ENCODE measurements around the gene SLC16A3. TPM values are rescaled to one million over a fixed set of nuclear protein-coding genes. Genes with fewer than 3 reads are reported as not detected.
"Not testable (repeated sequence)": the region's sequence is repeated elsewhere in the genome, so short reads cannot be mapped to it uniquely, and the experiment has no call there.

SLC16A3 gene
- total RNA-seq, result 100 to 1,000 TPM; 115 to 130 TPM

DNA sequence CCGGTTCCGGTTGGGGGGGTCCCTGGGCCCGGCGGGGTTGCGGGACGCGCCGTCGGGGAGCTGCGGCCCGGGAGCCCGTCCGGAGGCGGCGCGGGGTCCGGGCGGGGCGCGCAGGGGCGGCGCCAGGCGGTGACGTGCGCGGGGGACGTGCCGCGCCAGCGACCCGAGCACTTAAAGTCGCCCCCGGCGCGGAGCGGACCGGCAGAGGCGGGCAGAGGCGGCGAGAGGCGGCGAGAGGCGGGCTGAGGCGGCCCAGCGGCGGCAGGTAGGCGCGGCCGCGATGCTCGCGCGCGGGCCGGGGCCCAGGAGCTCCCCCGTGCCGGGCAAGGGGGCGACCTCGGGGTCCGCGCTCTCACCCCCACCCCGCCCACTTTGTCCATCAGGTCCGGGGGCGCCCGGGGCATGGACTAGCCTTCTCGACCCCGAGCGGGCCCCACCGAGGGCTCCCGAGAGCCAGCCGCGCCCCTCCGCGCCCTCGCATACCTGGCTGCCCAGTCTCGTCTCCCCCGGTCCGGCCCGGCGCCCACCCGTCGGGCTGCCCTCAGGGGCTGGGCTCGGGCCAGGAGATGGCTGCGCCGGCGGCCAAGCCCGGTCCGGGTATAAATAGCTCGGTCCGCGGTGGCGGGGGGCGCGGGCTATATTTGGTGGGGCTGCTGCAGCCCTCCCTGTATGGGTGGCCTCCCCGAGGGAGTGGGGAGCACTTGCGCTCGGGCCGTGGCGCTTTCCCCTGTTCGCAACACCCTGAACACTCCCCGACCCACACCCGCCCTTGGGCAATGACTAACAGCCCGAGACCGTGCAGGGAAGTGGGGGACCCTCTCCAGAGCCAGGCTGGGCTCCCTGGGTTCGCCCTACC, at the start of gene SLC16A3:
Gene SLC16A3 (plus strand): TSS at position 201 of the 856 bp plus-strand sequence. CDS start 6,967 bp downstream, outside the sequence.
- POLR2A ChIA-PET, result interaction anchor here (0.7 to 2.5 kb wide), 9 partner anchors 9 to 88 kb away, joined by 3 to 11 read pairs (median 5); partner anchors contain the start of genes CD7 and CSNK1D

DNA sequence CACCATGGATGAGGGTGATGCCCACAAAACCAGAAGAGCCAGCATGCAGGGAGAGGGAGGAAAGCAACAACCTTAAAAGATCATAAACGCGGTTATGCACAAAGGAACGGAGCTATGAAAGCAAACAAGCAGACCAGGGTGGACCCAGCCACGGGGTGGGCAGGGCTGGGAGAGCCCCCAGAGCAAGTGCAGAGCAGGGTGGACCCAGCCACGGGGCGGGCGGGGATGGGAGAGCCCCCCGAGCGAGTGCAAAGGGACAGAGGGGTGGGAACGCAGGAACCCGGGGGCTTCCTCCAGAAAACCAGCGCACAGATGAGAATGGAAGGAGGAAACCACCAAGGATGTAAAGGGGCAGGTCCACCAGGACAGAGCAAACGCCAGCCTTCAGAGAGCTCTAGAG, 49.4 kb upstream of the SLC16A3 start:
- ChIA-PET POLR2A (no interaction called here), CTCF (no interaction called here)

More for the DNA sequence above, at the start of gene SLC16A3:
- CTCF ChIA-PET, result interaction anchor here (0.6 to 1.5 kb wide), 5 partner anchors 13 to 518 kb away, joined by 3 to 6 read pairs (median 4); no protein-coding TSS in a partner anchor

DNA sequence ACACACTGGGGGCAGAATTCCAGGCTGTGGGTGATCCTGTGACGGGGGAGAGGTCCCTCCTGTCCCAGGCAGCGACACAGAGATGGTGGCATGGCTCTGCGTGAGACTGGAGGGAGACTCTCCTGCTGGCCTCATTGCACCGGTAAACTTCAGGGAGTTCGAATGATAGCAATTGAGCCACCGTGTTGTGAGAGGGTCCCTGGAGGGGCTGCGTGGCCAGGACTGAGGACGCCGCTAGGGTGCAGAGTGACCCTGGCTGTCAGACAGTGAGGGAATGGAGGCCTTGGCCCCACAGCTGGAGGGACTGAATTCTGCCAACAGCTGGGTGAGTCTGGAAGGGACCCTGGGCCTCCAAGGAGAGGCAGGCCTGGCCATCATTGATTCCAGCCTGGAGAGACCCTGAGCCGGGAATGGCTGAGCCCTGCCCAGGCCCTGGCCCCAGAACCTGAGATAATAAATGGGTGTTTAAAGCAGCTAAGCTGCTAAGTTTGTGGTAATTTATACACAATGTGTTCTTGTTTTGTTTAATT, 48.8 kb upstream of the SLC16A3 start:
- POLR2A ChIA-PET, result no interaction called here
- CTCF ChIA-PET, result no interaction called here

DNA sequence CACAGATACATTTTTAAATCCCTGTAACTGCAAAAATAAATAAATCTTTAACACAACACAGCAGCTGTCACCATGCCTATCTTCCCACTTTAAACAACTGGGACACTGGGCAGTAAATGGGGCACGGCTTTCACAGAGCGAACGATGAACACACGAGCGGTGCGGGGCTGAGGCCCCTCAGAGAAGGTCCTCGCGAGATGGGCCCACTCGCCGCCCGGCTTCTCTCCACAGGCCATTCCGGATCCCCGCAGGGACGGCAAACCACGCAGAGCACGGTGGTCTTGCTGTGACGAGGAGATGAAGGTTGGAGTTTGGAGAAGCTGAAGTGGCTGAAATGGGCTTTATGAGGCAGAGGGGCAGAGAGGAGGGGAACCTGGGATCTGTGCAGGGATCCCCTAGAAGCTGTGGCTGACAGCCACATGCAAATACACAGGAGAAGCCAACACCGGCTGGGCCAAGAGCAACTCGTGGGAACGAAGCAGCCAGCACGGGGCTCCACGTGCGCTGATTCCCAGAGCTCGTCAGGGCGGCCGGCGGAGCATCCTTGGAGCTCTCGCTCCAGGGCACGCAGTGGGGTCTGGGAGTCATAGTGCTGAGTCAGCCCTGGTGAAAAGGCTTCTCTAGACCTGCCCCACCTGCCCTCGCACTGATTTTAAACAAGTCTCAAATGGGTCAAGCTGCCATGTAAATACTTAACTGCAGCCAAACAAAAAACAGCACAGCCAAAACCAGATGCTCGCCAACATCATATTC, 47.9 kb upstream of the SLC16A3 start:
- POLR2A ChIA-PET, result no interaction called here

DNA sequence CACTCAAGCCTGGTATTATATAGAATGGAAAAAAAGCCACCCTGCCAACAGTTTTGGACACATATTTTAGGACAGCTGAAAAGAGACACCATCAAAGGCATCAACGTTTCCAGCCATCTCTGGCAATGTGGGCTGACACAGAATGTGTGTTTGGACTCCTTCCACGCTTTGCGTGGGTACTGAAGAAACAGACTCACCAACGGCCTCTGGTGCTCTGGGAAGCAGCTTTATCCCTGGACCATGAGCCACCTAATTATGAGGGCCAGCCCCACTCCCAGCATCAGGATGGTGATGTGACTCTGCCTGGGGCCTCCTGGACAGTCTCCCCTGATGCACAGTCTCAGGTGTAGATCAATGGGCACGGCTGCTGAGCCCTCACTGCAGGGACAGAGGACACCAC, 44.1 kb upstream of the SLC16A3 start:
- POLR2A ChIA-PET, result no interaction called here
- CTCF ChIA-PET, result no interaction called here

More for the DNA sequence above, 47.9 kb upstream of the SLC16A3 start:
- CTCF ChIA-PET, result no interaction called here

DNA sequence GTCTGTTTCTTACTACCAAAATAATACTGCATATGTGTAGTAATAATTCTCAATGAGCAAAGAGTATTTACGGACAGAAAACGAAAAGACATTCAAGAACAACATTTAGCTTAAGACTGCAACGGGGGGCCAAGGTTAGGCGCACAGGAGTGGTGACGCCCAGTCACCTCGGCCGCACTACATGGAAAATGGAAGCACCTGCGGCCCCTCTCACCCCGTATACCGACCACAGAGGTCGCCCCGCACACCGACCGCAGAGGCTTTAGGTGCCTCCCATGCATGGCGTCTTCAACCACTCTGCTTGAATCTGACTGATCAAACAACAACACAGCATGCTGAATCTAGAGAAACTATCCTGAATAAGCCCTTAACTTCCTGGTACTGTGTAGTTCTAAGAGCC, 42.6 kb upstream of the SLC16A3 start:
- ChIA-PET POLR2A (no interaction called here), CTCF (interaction anchor here (2.1 kb wide), 1 partner anchor 32 kb away, joined by 5 read pairs; no protein-coding TSS in a partner anchor)

DNA sequence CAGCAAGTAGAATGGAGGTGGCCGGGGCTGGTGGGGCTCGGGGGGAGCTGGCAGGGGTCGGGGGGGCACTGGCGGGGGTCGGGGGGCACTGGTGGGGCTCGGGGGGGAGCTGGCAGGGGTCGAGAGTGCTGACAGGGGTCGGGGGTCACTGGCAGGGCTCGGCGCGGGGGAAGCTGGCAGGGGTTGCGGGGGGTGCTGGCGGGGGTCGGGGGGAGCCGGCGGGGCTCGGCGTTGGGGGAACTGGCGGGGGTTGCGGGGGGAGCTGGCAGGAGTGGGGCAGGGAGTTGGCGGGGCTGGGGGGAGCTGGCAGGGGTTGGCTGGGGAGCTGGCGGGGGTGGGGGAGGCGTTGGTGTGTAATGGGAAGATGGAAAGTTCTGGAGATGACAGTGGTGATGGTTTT, 41.3 kb upstream of the SLC16A3 start:
- ChIA-PET POLR2A (interaction anchor here (0.5 kb wide), 1 partner anchor 237 kb away, joined by 3 read pairs; no protein-coding TSS in a partner anchor), CTCF (interaction anchor here (2.1 kb wide), 1 partner anchor 33 kb away, joined by 5 read pairs; no protein-coding TSS in a partner anchor)

DNA sequence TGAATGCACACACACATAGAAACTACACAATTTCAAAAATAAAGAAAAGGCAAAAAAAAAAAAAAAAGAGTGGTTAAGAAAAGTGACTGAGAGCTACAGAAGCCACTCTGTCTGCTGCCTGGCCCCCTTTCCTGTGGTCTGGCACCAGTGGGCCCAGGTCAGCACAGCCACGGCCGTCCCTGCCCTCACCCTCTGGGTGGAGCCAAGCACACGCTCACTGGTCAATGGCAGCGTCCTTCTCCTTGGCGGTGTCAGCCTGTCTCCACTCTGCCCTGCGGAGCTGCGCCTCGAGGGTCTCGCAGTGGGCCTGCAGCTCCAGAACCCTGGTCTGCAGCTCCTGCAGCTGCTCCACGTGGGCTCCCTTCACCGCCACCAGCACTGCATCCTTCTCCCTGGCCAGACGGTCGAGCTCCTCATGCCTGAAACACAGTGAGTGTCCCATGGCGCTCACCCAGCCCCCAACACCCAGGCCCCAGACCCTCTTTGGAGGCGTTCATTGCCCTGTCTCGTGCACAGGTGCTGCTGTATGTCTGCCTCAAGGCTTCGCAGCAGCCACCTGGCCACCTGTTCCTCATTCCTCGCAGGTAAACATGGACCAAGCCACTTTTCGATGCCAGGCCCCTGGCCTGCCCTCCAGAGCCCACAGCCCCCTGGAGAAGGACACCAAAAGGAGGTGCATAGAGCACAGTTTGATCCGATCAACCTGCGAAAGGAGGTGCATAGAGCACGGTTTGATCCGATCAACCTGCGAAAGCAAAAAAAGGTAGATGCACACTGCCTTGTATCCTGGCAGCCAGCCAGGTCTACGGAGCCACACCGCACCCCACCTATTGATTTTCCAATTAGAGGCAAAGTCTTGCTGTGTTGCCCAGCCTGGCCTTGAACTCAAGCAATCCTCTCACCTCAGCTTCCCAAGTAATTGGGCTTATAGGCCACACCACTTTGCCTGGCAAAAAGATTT, 40.6 kb upstream of the SLC16A3 start:
- ChIA-PET CTCF (interaction anchor here (2.1 kb wide), 1 partner anchor 34 kb away, joined by 5 read pairs; no protein-coding TSS in a partner anchor), POLR2A (no interaction called here)

DNA sequence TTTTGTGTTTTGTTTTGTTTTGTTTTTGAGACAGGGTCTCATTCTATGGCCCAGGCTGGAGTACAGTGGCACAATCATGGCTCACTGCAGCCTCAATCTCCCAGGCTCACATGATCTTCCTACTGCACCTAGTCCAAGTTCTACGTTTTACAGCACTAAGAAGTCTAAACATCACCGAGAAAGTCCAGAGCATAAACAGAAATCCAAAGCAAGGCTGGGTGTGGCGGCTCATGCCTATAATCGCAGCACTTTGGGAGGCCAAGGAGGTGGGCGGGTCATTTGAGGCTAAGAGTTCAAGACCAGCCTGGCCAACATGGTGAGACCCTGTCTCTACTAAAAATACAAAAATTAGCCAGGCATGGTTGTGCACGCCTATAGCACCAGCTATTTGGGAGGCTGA, 35.8 kb upstream of the SLC16A3 start:
- CTCF ChIA-PET, POLR2A ChIA-PET: not testable (repeated sequence)

DNA sequence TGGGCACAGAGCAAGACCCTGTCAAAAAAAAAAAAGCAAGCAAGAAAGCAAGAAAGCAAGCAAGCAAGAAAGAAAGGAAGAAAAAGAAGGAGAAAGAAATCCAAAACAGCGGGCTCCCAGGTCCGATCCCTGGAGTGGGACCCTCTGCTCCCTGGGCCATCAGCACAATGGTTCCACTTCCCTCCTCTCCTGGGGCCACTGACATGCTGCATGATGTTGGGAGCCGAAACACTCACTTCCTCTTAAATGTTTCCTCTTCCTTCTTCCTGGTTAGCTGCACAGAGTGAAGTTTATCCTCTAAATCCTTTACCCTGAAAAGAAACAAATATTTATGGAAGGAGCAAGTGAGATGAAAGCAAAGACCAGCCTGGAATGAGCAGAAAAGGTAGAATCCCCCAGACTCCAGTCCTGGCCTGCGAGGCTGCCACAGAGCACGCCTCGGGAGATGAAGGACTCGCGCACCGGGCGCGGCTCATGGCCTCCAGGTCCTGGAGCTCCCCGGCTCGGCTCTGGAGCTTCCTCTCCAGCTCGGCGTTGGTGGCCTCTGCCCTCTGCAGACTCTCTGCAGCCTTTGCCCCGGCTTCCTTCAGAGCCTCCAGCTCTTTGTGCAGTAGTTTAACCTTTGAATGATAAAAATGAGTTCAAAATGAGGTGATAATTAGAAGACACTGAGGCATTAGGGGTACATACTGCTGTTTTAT, 35.2 kb upstream of the SLC16A3 start:
- POLR2A ChIA-PET, result interaction anchor here (0.6 kb wide), 1 partner anchor 163 kb away, joined by 4 read pairs; no protein-coding TSS in a partner anchor
- CTCF ChIA-PET, result interaction anchor here (0.7 kb wide), 1 partner anchor 155 kb away, joined by 3 read pairs; no protein-coding TSS in a partner anchor

DNA sequence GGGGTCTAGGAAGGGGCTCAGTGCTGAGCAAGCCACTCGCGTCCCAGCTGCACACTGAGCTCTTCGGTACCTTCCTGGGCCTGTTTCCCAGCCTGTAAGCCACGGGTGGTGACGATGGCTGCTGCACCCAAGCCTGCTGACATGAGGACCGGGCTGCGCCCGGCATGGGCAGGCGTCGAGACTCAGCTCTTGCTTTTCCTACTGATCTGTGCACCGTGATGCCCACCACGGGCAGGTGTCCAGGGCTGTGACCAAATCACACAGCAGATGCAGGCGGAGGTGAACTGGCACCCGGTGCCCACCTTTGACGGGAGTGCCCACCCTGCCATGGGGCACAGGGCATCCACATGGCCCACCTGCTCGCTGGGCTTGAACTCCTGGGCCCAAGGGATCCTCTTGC, 34.1 kb upstream of the SLC16A3 start:
- CTCF ChIA-PET, result no interaction called here
- POLR2A ChIA-PET, result no interaction called here

DNA sequence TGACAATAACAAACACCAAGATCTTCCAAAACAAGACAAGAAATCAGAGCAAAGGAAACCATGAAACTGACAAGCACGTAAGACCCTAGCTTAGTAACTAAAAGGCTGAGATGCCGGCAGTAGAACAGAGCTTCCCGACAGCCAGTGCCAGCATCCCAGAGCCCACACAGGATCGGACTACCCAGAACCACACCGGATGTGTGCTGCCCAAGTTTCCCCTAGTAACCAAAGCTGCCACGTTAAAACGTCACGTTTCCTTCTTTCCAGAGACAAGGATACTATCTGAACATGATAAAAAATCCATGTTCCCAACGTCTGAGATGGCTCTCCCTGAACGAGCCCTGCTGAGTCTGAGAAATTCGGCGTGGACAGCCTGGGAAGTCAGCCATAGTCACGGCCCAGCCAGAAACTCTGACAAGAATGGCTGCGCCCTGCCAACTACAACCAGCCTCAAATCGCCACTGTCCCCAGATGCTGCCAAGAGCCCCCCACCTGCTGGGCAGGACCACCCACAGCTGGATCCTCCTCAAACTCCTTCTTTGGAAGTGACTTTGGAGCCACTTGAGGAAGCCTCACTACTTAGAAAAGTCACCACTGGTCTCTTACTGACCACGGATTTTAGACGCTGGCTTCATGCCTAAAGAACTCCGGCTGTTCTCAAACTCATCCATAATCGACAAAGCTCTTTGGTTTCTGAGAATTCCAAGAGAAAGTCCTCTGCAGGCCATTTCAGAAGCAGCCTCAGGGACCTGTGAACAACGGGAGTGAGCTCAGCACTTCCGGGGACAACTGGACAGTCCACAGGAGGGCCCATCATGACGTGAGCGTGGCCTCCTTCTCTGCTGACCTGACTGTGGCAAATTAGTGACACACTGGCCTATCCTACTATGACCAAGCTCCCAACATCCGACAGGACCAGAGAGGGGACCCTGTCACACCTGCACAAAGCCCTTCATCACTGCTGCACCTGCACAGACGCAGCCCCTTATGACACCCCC, 32.9 kb upstream of the SLC16A3 start:
- ChIA-PET POLR2A (no interaction called here), CTCF (interaction anchor here (1.2 kb wide), 1 partner anchor 10 kb away, joined by 5 read pairs; no protein-coding TSS in a partner anchor)

DNA sequence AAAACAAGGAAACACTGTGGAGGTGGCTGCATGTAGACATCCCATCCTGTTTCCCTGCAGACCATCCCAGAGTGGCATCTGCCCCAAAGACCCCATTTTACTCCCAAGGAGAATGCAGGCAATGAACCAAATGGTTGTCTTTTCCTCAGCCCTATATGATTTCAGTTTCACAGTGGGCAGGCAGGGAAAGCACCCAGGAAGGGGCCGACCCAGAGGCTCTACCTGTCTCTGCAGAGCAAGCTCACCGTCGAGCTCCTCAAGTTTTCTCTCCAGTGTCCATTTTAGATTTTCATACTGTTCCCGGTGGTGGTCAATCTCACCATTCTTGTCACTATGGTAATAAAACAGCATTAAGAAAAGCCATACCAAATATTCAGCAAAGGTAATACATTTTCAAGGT, 30.8 kb upstream of the SLC16A3 start:
- ChIA-PET POLR2A (interaction anchor here (0.6 kb wide), 1 partner anchor 224 kb away, joined by 3 read pairs; no protein-coding TSS in a partner anchor), CTCF (no interaction called here)

DNA sequence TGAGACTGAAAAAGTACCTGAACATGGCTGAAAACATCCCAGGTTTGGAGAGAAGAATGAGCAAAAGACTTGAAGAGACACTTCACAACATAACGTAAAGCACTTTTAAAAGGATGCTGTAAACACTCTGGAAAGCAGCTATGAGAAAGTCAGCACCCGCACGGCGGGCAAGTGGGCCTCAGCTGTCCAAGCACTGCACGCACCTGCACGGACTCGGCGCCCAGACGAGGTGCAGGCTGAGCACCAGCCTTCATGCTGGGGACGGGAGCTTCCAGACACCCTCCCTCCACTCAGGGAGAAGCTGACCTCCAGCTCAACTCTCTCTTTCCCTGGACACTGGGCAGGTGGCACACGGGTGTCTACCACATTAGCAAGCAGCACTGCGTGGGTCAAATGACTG, 29.3 kb upstream of the SLC16A3 start:
- CTCF ChIA-PET, result interaction anchor here (0.7 kb wide), 1 partner anchor 35 kb away, joined by 3 read pairs; no protein-coding TSS in a partner anchor
- POLR2A ChIA-PET, result no interaction called here

DNA sequence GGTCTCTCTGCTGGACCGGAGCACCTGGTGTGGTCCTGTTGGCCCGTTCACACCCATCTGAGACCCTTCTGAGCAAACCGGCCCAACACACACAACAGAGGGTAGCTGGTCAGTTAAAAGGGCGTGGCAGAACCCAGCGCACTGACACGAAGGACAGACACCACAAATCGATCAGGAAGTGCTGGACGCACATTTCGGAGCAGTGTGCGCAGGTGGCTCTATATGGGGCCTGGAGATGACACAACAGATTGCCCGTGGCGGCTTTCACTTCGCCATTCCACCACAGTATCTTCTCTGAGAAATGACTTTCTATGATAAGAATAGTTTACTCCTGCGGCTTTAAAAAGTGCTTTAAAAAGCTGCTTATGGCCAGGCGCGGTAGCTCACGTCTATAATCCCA, 28.7 kb upstream of the SLC16A3 start:
- ChIA-PET POLR2A (interaction anchor here (0.9 to 1.3 kb wide), 2 partner anchors 12 to 30 kb away, joined by 3 to 4 read pairs; partner anchors contain the start of gene CCDC57), CTCF (interaction anchor here (1.2 to 1.5 kb wide), 2 partner anchors 36 to 67 kb away, joined by 4 read pairs; no protein-coding TSS in a partner anchor)

DNA sequence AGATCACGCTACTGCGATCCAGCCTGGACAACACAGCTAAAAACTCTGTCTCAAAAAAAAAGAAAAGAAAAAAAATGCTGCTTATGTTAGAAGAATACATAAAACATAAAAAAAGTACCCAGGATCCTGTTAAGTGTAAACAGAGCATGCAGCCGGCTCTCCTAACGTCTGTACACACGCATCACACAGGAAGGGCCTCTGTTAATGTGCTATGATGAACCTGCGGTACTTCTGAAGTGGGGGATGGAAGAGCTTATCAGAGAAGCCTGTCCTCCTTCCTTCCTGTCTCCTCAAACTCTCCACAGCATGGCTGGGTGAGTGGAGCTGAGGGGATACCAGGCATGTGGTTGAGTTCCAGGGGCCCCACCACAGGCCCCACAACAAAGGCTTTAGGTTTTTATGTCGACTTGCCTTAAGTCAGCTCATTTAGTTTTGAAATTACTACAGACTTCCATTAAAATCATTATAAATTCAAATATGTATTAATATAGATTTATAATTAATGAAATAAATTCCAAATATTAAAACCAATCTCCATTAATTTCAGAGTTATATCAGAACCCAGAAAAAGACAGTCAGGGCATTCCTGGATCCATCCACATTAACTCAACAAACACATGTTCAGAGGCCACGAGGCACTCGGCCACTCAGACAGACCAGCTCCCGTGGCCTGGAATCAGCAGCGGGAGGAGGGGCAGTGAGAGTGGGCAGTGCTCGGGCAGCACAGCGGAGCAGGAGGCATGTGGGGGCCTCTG, 27.9 kb upstream of the SLC16A3 start:
- POLR2A ChIA-PET, result interaction anchor here (0.7 to 1.3 kb wide), 3 partner anchors 12 to 335 kb away, joined by 3 to 4 read pairs (median 3); partner anchors contain the start of gene CCDC57
- CTCF ChIA-PET, result interaction anchor here (0.5 to 1.5 kb wide), 5 partner anchors 35 to 276 kb away, joined by 3 to 4 read pairs (median 3); no protein-coding TSS in a partner anchor

Data from activated CD8-positive, alpha-beta memory T cell treated with anti-CD3 and anti-CD28 coated beads for 36 hours (primary cell).